ENCODE data around the gene VWA8.

VWA8 gene

DNA sequence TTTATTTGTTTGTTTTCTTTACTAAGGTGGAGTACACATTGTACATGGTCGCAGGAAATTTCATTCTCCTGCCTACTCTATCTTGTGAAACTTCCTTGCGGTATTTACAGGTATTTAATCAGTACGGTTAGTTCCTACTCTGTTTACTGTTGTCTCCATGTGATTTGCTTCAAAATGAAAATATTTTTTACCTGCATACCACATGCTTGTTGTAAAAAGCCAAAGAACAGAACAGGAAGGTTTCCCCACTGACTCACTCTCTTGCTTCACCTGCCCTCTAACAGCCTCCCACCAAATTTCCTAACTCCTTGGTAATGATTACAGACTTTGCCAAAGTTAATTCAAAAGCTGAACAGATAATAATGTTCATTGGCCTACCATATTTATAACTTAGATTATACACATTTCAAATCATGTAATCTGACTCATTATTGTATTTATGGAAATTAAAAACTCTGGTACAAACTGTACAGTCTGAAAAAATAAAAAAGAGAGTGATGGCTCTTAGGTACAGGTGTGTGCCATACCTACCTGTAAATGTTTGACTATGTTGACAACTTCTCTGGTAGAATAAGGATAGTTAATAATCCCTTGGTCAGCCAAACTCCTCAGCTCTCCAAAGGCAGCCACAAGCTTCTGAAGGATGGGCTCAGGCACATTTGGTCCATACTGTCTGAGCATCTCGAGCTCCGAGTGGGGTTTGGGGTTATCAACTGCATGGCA lies 239.9 kb downstream of the VWA8 start:
- DNase-seq, result no peak

DNA sequence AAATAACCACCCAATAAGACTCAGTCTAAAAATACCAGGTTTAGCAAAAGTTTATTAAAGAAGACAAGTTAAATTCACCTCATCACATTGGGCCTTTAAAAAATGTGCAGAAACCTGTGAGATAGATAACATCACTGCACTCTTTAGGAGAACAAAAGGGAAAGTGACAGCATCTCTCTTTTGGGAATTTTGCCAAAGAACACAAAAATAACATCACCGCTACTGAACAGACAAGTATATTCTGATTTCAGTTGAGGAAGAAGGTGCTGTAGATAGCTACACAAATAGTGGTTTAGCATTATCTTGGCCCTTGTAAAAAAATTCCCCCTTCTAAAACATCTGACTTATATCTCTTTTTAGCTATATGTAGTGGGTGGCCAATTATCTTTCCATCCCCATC lies 244.7 kb downstream of the VWA8 start:
- DNase-seq, result no peak

DNA sequence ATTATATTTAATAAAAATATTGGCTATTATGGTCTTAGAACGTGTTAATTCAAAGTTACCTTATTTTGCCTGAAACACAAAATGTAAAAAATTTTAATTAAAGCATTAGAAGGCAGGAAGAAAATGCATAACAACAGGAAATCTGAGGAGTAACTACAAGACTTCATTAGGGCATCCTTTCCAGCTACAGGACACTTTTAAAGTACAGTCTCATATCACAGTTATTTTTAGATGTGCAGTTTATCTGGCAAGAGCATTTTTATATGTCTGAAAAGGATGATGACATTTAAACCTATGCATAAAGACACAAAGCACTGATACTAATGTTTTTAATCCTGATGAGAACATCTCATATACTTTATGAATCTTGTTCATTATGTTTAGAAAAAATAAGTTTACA lies 247.5 kb downstream of the VWA8 start:
- DNase-seq, result no peak

DNA sequence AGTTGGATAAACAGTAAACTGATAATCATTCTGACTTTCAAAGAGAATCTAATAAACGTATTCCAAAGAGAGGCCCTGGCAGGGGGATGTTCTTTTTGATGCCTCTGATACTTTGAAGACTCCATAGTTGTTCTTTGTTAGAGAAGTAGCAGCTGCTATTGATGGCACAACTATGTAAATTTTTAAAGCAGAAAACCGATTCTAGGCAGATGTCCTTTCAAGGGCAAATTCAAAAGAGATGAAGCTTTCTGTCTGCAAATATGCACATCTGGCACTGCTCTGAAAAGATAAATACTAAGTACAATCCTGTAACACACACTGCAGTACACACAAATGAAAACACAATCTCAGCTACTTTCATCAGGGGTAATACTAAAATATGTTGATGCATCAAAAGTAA lies 250.1 kb downstream of the VWA8 start:
- DNase-seq, result no peak

DNA sequence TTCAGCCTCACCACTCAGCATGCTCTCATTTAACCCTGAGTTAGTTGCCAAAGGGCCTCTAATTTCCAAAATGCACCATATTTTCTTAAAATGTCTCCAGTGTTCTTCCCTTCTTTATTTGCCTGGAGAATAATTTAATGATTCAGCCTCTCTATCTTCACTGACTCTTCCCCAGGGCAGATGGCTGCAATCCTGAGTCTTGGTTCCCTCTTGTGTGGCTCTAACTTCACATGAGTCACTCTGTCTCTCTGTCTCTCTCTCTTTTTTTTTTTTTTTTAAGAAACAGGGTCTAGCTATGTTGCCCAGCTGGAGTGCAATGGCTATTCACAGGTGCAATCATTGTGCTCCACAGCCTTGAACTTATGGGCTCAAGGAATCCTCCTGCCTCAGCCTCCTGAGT lies 251.4 kb downstream of the VWA8 start:
- no peak for DNase-seq

DNA sequence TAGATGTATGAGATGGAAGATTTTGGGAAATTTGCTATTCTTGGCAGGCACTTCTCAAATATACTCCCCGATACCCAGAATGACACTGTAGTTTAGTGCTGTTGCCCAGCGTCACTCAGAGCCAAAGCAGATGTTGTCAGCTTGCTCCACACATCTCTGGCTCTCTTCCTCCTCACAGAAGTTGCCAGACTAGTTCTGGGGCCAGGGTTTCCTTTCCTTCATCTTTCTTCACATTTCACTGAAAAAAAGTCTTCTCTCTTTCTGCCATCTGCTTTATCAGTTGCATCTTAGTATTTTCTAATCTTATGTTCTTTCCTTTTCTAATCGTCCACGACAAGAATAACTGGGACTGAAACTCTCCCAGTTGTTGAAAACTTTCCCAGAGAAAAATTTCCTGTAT lies 252.2 kb downstream of the VWA8 start:
- no peak for DNase-seq

DNA sequence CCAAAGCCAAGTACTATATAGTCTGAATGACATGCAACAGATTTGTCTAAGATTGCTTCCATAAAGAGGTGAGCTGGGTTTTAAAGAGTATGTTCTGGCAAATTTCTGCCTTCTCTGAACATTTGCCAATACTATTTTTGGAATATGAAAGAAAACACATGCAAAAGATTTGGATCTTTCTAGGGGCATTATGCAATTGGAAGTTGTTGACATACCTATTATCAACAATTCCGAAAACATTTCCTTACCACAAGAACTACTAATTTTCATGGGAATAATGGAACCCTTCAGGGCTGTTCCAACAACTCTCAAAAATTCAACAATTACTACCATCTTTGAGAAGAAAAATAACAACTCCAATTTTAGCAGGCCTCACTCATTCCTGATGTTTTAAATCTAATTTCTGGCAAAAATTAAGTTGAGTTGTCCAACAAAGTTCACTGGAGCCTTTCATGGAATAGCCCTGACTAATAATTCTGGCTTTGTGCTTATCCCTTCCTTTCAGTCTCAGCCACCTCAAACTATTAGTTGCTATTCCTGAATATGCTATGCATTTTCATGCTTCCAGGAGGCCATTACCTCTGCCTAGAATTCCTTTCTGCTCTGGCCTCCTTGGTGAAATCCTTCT lies 253.6 kb downstream of the VWA8 start:
- DNase-seq, result no peak

DNA sequence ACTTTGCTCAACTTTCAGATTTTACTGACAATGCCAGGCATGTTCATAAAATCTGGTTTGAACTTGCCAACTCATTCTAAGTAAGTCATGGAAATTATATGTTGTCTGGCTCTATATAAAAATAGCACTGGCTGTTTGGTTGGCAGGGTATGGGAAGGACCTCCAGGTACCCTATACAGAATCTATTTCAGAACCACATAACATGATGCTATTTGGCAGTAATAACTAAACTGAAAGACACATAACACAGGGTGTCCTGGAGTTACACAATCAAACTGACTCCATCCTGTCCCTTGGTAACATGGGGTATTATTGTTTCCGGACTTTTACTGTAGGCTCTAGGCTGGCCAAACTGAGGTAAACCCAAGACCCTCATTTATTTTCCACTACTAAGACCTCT lies 254.8 kb downstream of the VWA8 start:
- DNase-seq, result no peak

DNA sequence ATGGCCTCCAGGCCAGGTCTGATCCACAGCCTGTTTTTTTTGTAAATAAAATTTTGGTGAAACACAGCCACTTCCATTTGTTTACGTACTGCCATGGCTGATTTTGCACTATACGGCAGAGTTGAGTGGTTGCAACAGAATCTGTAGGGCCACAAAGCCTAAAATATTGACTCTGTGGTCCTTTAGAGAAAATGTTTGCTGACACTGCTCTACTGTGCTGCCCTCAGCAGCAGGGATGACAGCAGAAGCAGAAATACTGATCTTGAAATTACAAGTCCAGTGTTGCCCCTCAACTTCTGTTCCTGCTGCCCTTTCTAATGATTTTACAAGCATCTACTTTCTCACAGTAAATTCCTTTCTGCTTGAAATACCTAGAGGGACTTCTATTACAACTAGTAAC lies 258.4 kb downstream of the VWA8 start:
- DNase-seq, result no peak

DNA sequence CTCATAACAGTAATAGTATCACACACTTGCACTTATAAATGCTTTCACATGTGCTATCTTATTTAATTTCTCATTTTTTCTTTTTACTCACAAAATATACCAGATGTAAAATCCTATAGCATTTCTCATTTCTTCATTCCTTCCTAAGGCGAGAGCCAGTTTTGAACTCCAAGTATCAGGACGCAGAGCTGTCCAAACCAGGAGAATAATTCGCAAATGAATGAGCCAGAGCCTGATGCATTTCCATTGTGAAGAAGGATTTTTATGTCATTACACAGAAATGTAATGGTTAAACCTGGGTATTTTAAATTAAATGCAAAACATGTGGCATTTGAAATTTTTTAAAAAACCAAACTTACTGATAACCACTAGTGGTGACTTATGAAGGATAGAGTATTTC lies 259.2 kb downstream of the VWA8 start:
- DNase-seq, result no peak

DNA sequence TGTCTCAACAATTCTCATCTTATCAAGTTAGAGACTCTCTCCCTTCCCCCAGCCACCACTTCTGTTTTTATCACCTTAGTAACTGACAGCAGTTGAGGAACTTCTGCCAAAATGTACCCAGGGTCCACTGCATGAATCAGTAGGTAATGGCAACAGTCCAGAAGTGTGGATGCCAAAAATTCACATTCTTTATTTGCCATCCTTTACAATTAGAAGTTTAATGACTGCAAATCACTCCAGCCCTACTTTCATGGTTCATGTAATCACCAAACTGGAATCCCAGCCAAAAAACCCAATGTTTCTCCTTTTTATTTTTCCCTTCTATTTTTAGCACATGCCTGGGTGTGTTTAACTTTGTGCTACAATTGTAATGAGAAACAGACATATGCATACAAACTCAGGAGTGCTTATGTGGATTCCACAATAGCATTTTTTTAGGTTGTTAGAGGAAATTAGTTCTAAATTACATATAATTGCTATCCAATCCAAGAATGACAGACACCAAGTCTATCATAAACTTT lies 260.1 kb downstream of the VWA8 start:
- DNase-seq, result no peak

DNA sequence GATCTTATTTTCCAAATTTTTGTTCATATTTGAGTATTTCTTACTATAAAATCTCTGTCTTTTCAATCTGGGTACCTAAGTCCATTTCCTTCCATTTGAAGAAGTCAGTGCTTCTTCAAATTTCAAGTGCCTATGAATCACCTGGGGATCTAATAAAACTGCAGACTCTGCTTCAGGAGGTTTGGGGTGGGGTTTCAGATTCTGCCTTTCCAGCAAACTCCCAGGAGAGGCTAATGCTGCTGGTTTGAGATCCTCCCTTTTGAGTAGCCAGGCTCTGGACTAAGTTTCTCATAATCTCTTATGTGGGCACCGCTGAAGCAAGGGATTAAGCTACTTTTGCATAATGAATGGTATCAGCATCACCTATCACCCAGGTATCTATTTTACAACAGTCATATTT lies 261.1 kb downstream of the VWA8 start:
- DNase-seq, result no peak

DNA sequence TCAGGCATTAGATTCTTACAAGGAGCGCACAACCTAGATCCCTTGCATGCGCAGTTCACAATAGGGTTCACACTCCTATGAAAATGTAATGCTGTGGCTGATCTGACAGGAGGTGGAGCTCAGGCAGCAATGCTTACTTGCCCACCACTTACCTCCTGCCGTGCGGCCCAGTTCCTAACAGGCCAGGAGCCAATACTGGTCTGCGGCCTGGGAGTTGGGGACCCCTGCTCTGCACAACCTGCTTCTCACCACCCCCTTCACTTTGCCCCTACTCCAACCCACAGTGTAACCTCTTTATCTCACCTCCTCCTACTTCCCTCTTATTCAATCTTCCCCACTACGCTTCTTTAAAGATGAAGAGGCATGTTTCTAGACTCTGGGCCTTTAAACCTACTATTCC lies 263.3 kb downstream of the VWA8 start:
- no peak for DNase-seq

DNA sequence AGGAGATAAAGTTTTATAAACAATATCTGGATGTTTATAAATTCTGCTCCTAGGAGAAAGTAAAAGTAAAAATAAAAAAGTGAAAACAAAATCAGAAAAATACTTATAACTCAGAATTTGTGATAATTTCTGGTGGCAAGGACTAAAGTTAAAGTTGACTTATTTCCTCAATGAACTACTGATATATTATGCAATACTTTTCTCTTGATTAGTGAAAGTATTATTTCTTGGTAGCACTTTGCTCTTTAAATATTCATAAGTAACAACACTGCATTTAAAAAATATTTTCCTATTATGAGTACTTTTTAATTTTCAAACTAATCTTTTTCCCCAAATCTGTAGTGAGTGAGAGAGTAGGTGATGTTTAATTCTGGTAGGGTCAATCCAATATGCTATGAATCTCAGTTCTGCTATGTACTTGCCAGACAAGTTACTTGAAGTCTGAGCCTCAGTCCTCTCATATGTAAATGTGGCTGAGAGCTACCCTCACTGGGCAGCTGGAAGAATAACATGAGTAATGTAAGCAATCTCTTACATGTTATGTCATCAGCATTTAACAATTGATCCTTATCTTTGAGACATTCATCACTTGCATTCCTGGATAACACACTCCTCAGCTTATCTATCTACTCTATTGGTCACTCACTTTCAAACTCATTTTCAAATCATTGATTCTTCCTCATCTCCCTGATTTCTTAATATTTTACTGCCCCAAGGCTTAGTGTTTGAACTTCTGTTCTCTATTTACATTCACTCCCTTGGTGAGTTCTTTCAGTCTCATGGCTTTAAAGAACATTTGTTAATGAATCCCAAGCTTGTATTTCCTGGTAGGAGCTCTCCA lies 264.5 kb downstream of the VWA8 start:
- DNase-seq, result no peak

DNA sequence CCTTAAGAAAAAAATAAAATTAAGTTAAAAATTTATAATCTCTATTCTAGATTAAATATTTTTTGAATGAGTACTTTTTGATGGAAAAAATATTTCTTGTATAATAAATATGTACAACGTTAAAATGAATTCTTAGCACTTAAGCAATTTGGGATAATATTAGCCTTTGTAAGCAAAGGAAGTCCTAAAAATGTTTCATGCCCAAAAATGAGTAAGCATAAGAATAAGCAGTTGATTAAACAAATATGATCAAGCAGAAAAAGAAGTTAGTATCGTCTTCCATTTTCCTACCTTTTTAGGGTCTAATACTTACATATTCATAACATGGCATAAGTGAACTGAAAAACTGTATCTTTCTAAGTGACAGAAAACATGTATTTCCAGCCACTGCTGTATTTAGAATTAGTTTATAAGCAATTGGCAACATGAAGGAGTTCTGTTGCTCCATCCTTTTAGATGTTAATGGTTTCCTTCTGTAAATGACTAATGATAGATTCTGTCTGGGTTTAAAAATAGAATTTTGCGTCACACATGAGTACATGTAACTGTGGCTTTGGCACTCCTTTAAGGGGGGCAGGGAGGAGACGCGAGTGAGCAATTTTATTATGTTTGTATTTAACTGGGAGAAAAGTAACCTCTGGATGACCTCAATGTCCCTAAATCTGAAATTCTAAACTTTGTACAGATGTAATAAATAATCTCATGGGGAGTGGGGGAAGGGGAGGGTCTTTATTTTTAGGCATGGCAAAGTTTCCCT lies 266.2 kb downstream of the VWA8 start:
- DNase-seq, result no peak

DNA sequence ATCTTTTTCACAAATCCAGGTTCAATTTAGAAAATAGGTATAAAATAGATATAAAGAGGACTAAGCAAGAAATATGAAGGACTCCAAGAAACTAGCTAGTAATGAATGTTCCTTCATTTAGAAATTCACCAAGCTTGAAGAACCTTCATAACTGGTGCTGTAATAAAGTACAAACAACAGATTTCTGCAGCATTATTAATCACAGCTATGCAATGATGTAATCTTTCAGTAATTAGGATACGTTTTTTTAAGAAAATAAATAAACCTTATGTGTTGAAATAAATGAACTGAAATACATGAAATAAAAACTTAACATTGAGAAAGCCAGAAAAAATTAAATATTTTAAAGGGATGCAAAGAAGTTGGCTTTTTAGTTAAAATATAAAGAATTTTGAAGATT lies 267.5 kb downstream of the VWA8 start:
- no peak for DNase-seq

DNA sequence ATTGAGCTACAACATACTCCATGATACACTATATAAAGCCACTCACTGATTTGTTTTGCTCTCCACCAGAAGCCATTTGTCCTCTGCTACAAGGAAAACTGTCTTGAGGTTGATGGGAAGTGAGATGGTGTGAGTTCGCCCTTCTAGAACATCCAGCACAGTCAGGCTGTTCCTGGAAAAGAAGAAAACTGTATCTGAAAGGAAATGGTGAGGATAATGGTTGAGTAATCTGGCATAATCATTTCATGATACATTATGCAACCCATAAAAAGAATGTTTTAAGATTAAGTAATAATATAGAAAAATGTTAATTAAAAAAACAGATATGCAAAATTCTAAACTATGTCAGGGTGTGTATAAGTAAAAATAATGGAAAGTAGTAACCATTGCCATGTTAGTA lies 269.6 kb downstream of the VWA8 start:
- no peak for DNase-seq

DNA sequence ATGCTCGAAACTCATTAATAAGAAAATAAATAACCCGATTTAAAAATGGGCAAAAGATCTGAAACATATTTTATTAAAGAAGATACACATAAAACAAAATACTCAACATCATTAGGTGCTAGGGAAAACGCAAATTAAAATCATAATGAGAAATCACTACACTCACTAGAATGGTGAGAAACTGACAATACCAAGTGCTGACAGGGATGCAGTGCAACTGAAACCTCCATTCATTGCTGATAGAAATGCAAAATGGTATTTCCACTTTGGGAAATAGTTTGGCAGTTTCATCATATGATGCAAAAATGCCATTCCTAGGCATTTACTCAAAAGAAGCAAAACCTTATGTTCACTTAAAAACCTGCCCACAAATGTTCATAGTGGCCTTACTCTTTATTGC lies 278.1 kb downstream of the VWA8 start:
- DNase-seq, result no peak

DNA sequence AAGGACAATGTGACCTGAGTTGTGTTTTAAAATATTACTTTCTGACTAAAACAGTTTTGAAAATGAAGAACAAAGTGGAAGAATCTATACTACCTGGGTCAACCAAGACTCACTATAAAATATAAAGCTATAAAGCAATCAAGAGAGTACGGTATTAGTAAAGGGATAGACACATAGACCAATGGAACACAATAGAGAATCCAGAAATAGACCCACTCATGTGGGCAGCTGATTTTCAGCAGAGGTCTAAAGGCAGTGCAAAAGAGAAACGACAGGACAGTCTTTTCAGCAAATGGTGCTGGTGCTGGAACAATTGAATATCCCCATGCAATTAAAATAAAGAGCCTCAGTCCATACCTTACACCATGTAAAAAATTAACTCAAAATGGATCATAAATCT lies 278.9 kb downstream of the VWA8 start:
- DNase-seq, result no peak

DNA sequence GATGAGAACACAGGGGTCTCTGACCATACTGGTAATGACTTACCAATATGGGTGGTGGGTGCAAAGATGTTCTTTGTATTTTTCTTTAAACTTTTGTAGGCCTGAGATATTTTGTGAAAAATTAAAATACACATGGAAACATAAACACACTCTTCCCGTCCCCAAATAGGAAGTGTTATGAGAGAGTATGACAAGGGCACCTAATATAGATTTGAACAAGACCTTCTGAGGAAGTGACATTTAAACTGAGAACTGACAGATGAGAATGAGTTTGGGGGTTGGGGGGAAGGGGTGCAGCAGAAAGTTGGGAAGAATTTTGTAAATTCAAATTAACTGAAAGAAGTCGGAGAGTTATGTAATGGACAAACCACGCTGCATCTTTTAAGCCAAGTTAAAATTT lies 279.3 kb downstream of the VWA8 start:
- no peak for DNase-seq

DNA sequence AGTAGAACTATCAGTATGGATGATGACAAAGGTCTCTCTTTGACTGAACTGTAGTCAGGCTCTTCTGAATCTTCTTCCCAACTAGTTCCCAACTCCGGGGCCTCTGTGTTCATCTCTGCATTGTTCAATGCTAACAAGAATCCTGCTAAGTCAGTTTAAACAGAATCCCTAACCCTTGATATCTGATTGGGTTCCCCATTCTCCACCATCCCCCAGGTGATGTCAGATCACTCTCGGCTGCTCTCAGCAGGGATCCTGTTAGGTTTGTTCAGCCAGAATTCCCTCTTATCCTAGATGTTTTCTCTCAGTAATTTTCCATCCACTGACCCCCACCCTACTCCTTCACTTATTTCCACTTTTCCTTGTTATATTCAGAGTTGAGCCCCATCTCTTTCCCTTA lies 280.0 kb downstream of the VWA8 start:
- no peak for DNase-seq

DNA sequence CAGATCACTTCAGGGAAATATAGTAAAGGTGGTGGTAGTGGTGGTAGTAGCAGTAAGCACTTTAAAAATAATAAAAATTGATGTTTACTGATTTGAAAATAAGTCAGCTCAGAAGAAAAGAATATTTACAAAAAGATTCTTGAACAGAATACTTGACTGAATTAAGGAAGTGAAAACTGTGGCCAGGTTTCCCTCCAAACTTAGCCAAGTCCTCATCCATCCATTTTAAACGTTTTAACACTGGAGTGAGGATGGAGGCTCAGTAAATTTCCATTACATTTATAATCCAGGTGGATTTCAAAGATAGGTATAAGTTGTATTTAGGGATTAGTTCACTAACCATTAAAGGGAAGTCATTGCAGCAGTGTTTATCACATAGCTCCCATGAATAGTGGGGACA lies 282.1 kb downstream of the VWA8 start:
- DNase-seq, result no peak

DNA sequence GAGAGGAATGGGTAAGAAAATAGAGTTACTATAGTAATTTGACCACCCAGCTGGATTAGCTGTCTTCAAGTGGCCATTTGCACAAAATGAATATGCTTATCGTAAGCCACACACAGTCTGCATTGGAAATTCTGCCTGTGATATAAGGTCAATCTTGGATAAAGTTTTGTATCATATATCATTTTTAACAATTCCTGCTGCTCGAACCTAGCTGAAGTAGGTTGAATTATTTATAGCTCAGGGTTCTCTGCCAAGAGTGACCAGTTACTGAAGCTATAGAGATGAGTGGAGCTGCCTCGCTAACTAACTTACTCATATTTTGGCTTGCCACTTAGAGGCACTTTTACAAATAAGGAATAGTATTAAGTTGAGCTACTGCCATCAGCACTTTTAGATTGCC lies 282.7 kb downstream of the VWA8 start:
- DNase-seq, result no peak
